Activated naive CD8-positive, alpha-beta T cell treated with anti-CD3 and anti-CD28 coated beads for 36 hours (primary cell): ENCODE measurements around the gene NR6A1. TPM values are rescaled to one million over a fixed set of nuclear protein-coding genes. Genes with fewer than 3 reads are reported as not detected.
A peak's percentile ranks its signal among the peaks of the same experiment; 100 is the strongest.

Experiments
- DNase-seq: peaks from one replicate; pipeline ENCODE4 v3.0.0; 2021
- H3K27ac Mint-ChIP-seq: one replicate; pipeline ENCODE4 v1.8.0; 2022; ENCODE audit warnings: mild to moderate bottlenecking, moderate library complexity, mixed read lengths
- H3K27me3 Mint-ChIP-seq: one replicate; pipeline ENCODE4 v1.8.0; 2022; ENCODE audit warnings: mild to moderate bottlenecking, mixed read lengths
- H3K36me3 Mint-ChIP-seq: one replicate; pipeline ENCODE4 v1.8.0; 2021; ENCODE audit warnings: mild to moderate bottlenecking, mixed read lengths
- H3K4me1 Mint-ChIP-seq: one replicate; pipeline ENCODE4 v1.8.0; 2021; ENCODE audit warnings: mixed read lengths
- H3K4me3 Mint-ChIP-seq: one replicate; pipeline ENCODE4 v1.8.0; 2022; ENCODE audit warnings: mild to moderate bottlenecking, moderate library complexity, mixed read lengths
- H3K9me3 Mint-ChIP-seq: one replicate; pipeline ENCODE4 v1.8.0; 2022; ENCODE audit warnings: mixed read lengths
- total RNA-seq, 2 experiments: library from RNA; stranded (reverse); gene quantifications; one replicate each; pipeline ENCODE4 v1.2.3, GENCODE V29; 2021

Gene NR6A1
- total RNA-seq, 2 experiments from 2014 or later: 1.2 to 1.3 TPM

- Mint-ChIP-seq H3K27ac (peak overlapping the region; percentile 50), H3K27me3 (peaks cover 3% of the 10 kb centered on the region), H3K4me1 (peaks cover 19% of the 10 kb centered on the region), H3K36me3 (no peaks in the 10 kb centered on the region), H3K4me3 (no peak overlapping the region), H3K9me3 (no peaks in the 10 kb centered on the region)
- DNase-seq: peak; percentile 41
Measured at GRCh38 chr9:124551472-124552272, 219.4 kb downstream of the NR6A1 start.

- H3K27ac Mint-ChIP-seq: no peak overlapping the region
- H3K9me3 Mint-ChIP-seq: no peaks in the 10 kb centered on the region
- no peaks in the 10 kb centered on the region for H3K27me3 Mint-ChIP-seq
- no peak overlapping the region for H3K4me3 Mint-ChIP-seq
- no peaks in the 10 kb centered on the region for H3K36me3 Mint-ChIP-seq
- no peak for DNase-seq
- peaks cover 19% of the 10 kb centered on the region for H3K4me1 Mint-ChIP-seq
Measured at GRCh38 chr9:124550072-124550471, 221.0 kb downstream of the NR6A1 start.

GRCh38 chr9:124549016-124549415 lies 222.1 kb downstream of the NR6A1 start:
- H3K36me3 Mint-ChIP-seq: no peaks in the 10 kb centered on the region
- H3K9me3 Mint-ChIP-seq: no peaks in the 10 kb centered on the region
- peaks cover 19% of the 10 kb centered on the region for H3K4me1 Mint-ChIP-seq
- H3K27me3 Mint-ChIP-seq: no peaks in the 10 kb centered on the region
- no peak for DNase-seq
- no peak overlapping the region for H3K4me3 Mint-ChIP-seq
- H3K27ac Mint-ChIP-seq: no peak overlapping the region

GRCh38 chr9:124544535-124544934 lies 226.6 kb downstream of the NR6A1 start:
- H3K36me3 Mint-ChIP-seq: no peaks in the 10 kb centered on the region
- no peak overlapping the region for H3K4me3 Mint-ChIP-seq
- H3K27me3 Mint-ChIP-seq: peaks cover 8% of the 10 kb centered on the region
- H3K4me1 Mint-ChIP-seq: peaks cover 19% of the 10 kb centered on the region
- no peaks in the 10 kb centered on the region for H3K9me3 Mint-ChIP-seq
- DNase-seq: no peak
- H3K27ac Mint-ChIP-seq: no peak overlapping the region

GRCh38 chr9:124541824-124542223 lies 229.3 kb downstream of the NR6A1 start:
- Mint-ChIP-seq H3K36me3 (no peaks in the 10 kb centered on the region), H3K4me1 (peaks cover 2% of the 10 kb centered on the region), H3K27me3 (peaks cover 8% of the 10 kb centered on the region), H3K9me3 (no peaks in the 10 kb centered on the region), H3K27ac (no peak overlapping the region), H3K4me3 (no peak overlapping the region)
- DNase-seq: no peak

GRCh38 chr9:124537926-124538325 lies 233.2 kb downstream of the NR6A1 start:
- no peaks in the 10 kb centered on the region for H3K4me1 Mint-ChIP-seq
- H3K27me3 Mint-ChIP-seq: peaks cover 3% of the 10 kb centered on the region
- no peak overlapping the region for H3K4me3 Mint-ChIP-seq
- no peaks in the 10 kb centered on the region for H3K9me3 Mint-ChIP-seq
- no peak for DNase-seq
- H3K36me3 Mint-ChIP-seq: no peaks in the 10 kb centered on the region
- H3K27ac Mint-ChIP-seq: no peak overlapping the region

GRCh38 chr9:124535846-124536245 lies 235.3 kb downstream of the NR6A1 start:
- Mint-ChIP-seq H3K36me3 (no peaks in the 10 kb centered on the region), H3K27ac (no peak overlapping the region), H3K9me3 (no peaks in the 10 kb centered on the region), H3K4me1 (no peaks in the 10 kb centered on the region), H3K27me3 (no peaks in the 10 kb centered on the region), H3K4me3 (no peak overlapping the region)
- DNase-seq: no peak

GRCh38 chr9:124532897-124533296 lies 238.2 kb downstream of the NR6A1 start:
- Mint-ChIP-seq H3K27me3 (no peaks in the 10 kb centered on the region), H3K36me3 (no peaks in the 10 kb centered on the region), H3K9me3 (no peaks in the 10 kb centered on the region), H3K4me1 (no peaks in the 10 kb centered on the region), H3K4me3 (no peak overlapping the region), H3K27ac (no peak overlapping the region)
- DNase-seq: no peak

DNA sequence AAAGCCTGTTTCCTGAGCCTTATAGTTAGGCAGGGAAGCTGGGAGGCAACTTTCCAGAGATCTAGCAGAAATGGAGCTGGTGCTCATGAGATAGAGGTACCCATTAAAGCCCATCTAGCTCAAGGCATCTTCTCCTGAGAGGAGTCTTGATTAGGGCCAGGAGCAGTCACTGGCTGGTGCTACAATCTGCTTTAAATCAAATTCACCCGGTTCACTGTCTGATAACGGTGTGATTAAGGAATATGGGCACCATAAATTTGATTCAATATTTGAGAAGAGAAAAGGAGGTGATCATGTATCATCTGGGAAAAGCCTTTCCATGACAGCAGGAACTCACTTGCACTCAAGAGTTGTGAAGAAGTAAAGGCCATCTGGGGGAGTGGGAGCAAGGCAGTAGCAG lies 240.0 kb downstream of the NR6A1 start:
- Mint-ChIP-seq H3K27me3 (no peaks in the 10 kb centered on the region), H3K27ac (no peak overlapping the region), H3K9me3 (no peaks in the 10 kb centered on the region), H3K4me3 (no peak overlapping the region), H3K4me1 (no peaks in the 10 kb centered on the region), H3K36me3 (no peaks in the 10 kb centered on the region)
- no peak for DNase-seq

DNA sequence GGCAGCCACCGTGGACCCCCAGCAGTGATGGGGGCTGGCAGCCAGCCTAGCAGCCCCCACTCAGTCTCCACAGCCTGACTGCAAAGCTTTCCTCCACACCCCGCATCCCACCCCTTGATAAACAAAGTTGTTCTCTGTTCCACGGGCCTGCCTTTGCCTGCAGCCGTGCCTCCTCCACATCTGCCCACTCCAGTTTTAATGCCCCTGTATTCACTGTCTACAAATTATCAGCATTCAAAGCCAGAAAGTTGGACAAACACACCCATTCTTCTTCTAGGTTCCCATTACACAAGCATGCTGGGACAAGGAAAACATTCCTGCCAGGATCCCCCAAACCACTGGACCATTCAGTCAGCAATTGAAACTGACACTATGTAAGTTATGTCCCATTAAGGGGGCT lies 240.9 kb downstream of the NR6A1 start:
- no peaks in the 10 kb centered on the region for H3K9me3 Mint-ChIP-seq

GRCh38 chr9:124527781-124528180 lies 243.3 kb downstream of the NR6A1 start:
- no peaks in the 10 kb centered on the region for H3K36me3 Mint-ChIP-seq
- no peaks in the 10 kb centered on the region for H3K9me3 Mint-ChIP-seq
- DNase-seq: no peak
- no peaks in the 10 kb centered on the region for H3K4me1 Mint-ChIP-seq
- no peaks in the 10 kb centered on the region for H3K27me3 Mint-ChIP-seq
- no peak overlapping the region for H3K4me3 Mint-ChIP-seq
- no peak overlapping the region for H3K27ac Mint-ChIP-seq

More for the DNA sequence above, 240.9 kb downstream of the NR6A1 start:
- H3K4me1 Mint-ChIP-seq: no peaks in the 10 kb centered on the region
- DNase-seq: no peak
- no peak overlapping the region for H3K4me3 Mint-ChIP-seq
- H3K27me3 Mint-ChIP-seq: no peaks in the 10 kb centered on the region
- H3K36me3 Mint-ChIP-seq: no peaks in the 10 kb centered on the region
- H3K27ac Mint-ChIP-seq: no peak overlapping the region

DNA sequence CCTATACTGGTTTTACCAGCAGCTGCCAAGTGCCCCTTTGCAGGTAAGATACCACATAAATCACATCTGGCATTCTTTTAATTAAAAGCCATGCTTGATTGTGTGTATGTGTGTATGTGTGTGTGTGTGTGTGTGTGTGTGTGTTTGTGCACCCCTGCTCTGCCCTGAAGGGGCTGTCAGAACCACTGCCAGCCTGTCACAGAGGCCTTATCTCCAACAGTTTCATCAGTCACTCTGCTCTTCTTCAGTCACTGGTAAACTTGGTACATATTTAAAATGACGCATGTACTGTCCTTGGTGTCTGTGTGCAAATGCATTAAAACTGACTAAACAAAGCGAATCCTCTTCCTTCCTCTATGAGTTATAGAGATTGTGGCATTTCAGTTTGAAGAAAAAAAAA lies 244.9 kb downstream of the NR6A1 start:
- no peaks in the 10 kb centered on the region for H3K9me3 Mint-ChIP-seq
- no peaks in the 10 kb centered on the region for H3K27me3 Mint-ChIP-seq
- H3K27ac Mint-ChIP-seq: no peak overlapping the region
- no peaks in the 10 kb centered on the region for H3K4me1 Mint-ChIP-seq
- no peaks in the 10 kb centered on the region for H3K36me3 Mint-ChIP-seq
- DNase-seq: no peak
- H3K4me3 Mint-ChIP-seq: no peak overlapping the region

GRCh38 chr9:124522121-124523098 lies 248.7 kb downstream of the NR6A1 start:
- no peaks in the 10 kb centered on the region for H3K36me3 Mint-ChIP-seq

GRCh38 chr9:124521142-124521541 lies 250.0 kb downstream of the NR6A1 start:
- no peak for DNase-seq
- H3K4me1 Mint-ChIP-seq: no peaks in the 10 kb centered on the region

More at GRCh38 chr9:124522121-124523098, 248.7 kb downstream of the NR6A1 start:
- Mint-ChIP-seq H3K4me1 (no peaks in the 10 kb centered on the region), H3K4me3 (no peak overlapping the region), H3K9me3 (no peaks in the 10 kb centered on the region), H3K27me3 (no peaks in the 10 kb centered on the region), H3K27ac (no peak overlapping the region)
- no peak for DNase-seq

DNA sequence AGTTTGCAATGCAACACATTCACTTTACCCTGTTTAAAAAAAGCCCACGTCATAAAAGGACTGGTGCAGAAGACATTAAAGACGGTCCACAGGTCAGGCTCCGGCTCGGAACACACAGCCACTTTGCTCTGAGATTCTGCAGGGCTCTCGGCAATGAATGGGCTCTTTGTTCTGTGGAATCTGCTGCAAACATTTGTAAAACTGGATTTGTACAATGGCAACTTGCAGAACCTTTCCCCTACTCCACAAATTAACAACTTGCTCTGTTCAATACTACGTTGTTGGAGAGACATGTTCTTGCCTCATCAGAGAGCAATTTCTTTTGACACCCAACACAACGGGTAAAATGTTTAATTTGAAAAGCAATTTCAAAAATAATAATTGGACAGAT lies 250.9 kb downstream of the NR6A1 start:
- Mint-ChIP-seq H3K9me3 (no peaks in the 10 kb centered on the region), H3K36me3 (no peaks in the 10 kb centered on the region), H3K27me3 (no peaks in the 10 kb centered on the region), H3K4me3 (no peak overlapping the region), H3K27ac (no peak overlapping the region), H3K4me1 (no peaks in the 10 kb centered on the region)
- no peak for DNase-seq

More at GRCh38 chr9:124521142-124521541, 250.0 kb downstream of the NR6A1 start:
- Mint-ChIP-seq H3K9me3 (no peaks in the 10 kb centered on the region), H3K27me3 (no peaks in the 10 kb centered on the region), H3K36me3 (no peaks in the 10 kb centered on the region), H3K4me3 (no peak overlapping the region), H3K27ac (no peak overlapping the region)
